HFF-Myc (cell line): ENCODE results near the gene MAMLD1.

Experiments used
- DNase-seq: peaks from one replicate; pipeline ENCODE4 v3.0.0-alpha.2; 2011; ENCODE audit warnings: low read depth; ENCODE audit errors: extremely low read depth
- H3K4me3 ChIP-seq: replicated peaks from 2 replicates; pipeline ENCODE4 v1.5.1; 2011; ENCODE audit warnings: low read depth, mild to moderate bottlenecking, control low read depth, low read length
- TF ChIP-seq, protein P1 (sequence below): IDR thresholded peaks from 2 replicates; pipeline ENCODE4 v1.5.1; 2012; ENCODE audit warnings: mild to moderate bottlenecking, low read depth, low read length, control low read depth; ENCODE audit errors: missing control alignments

The MAMLD1 gene, protein sequence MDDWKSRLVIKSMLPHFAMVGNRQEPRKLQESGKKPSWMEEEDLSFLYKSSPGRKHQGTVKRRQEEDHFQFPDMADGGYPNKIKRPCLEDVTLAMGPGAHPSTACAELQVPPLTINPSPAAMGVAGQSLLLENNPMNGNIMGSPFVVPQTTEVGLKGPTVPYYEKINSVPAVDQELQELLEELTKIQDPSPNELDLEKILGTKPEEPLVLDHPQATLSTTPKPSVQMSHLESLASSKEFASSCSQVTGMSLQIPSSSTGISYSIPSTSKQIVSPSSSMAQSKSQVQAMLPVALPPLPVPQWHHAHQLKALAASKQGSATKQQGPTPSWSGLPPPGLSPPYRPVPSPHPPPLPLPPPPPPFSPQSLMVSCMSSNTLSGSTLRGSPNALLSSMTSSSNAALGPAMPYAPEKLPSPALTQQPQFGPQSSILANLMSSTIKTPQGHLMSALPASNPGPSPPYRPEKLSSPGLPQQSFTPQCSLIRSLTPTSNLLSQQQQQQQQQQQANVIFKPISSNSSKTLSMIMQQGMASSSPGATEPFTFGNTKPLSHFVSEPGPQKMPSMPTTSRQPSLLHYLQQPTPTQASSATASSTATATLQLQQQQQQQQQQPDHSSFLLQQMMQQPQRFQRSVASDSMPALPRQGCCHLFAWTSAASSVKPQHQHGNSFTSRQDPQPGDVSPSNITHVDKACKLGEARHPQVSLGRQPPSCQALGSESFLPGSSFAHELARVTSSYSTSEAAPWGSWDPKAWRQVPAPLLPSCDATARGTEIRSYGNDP

DNA sequence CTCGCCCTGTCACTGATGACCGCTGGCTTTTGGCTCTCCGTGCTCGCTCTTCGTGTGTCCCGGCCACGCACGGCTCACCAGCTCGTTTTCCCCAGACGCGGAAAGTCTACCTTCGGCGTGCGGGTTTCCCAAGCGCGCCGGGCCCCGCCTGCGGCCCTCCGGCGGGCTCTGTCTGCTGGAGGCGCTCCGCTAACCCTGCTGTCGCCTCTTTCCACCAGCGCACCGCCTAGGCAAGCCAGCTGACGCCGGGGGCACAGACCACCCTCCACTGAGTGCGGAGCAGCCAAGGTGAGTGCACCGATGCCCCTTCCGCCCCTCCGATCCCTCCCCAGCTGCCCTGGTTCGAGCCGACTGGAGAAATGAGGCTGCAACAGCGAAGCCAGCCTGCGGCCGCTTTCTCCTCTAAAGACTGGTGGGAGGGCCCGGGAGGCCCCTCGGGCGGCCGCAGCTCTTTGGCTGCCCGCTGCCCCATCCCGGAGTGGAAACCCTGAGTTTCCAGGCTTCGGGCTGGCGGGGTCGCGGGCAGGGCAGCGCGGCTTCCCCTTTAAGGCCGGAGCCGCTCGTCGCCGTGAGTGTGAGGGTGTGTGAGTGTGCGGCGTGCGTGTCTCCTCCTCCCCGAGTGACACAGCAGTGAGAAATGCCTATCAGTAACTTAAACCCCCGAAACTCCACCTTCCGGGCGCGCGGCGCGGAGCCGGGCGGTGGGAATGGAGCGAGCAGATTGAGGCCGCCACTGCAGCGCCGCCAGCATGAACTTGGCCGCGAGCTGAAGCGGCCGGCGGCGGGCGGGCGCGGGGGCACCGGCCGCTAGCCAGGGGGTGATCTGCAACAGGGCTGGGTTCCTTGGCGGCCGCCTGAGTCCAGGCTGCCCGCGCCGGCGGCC, at the start of gene MAMLD1:
Gene MAMLD1, plus strand, starts transcription at position 719 of the 883 bp plus-strand sequence. CDS start 82,200 bp downstream, outside the sequence.
- peak within 1 kb of the TSS; percentile 56 for H3K4me3 ChIP-seq
- TF ChIP-seq, protein P1, sequence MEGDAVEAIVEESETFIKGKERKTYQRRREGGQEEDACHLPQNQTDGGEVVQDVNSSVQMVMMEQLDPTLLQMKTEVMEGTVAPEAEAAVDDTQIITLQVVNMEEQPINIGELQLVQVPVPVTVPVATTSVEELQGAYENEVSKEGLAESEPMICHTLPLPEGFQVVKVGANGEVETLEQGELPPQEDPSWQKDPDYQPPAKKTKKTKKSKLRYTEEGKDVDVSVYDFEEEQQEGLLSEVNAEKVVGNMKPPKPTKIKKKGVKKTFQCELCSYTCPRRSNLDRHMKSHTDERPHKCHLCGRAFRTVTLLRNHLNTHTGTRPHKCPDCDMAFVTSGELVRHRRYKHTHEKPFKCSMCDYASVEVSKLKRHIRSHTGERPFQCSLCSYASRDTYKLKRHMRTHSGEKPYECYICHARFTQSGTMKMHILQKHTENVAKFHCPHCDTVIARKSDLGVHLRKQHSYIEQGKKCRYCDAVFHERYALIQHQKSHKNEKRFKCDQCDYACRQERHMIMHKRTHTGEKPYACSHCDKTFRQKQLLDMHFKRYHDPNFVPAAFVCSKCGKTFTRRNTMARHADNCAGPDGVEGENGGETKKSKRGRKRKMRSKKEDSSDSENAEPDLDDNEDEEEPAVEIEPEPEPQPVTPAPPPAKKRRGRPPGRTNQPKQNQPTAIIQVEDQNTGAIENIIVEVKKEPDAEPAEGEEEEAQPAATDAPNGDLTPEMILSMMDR: peak; percentile 3
- DNase-seq: no peak

DNA sequence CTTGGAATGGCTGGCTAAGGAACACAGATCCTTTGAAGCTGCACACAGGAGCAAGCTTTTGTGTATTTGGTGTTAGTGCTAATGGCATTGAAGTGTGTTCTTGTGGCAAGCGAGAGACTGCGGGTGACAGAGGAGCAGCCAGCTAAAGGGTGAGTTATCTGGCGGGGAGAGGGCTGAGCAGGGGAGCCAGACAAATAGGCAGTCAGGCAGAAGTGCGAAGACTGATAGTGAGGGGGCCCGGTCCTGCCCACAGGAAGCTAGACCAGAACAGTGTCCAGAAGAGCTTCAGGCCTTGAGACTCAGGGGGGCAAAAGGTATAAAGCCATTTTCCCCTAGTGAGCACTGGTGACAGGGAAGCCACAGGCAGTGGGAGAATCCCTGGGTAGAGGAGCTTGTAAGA, 49.6 kb upstream of the MAMLD1 start:
- H3K4me3 ChIP-seq: no peak overlapping the region
- TF ChIP-seq, protein P1: no peak
- DNase-seq: no peak

- TF ChIP-seq, protein P1: no peak
- H3K4me3 ChIP-seq: no peak overlapping the region
- DNase-seq: no peak
These were observed 48.9 kb upstream of the MAMLD1 start for GRCh38 chrX:150314186-150314585.

- TF ChIP-seq, protein P1: no peak
- no peak overlapping the region for H3K4me3 ChIP-seq
- DNase-seq: no peak
These were observed 46.6 kb upstream of the MAMLD1 start for GRCh38 chrX:150316564-150316963.

DNA sequence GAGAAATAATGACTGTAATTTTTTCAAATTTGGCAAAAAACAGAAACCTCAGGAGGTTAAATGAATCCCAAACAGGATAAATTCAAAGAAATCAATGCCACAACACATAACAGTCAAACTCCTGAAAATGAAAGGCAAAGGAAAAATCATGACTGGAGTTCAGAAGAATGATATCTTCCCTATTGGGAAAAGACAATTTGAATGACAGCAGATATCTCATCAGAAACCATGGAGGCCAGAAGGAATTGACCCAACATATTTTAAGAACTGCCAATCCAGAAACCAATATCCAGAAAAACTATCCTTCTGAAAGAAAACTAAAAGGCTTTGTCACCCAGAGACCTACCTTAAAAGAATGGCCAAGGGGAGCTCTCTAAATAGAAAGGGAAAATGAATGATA, 40.1 kb upstream of the MAMLD1 start:
- TF ChIP-seq, protein P1: no peak
- H3K4me3 ChIP-seq: no peak overlapping the region
- DNase-seq: no peak

DNA sequence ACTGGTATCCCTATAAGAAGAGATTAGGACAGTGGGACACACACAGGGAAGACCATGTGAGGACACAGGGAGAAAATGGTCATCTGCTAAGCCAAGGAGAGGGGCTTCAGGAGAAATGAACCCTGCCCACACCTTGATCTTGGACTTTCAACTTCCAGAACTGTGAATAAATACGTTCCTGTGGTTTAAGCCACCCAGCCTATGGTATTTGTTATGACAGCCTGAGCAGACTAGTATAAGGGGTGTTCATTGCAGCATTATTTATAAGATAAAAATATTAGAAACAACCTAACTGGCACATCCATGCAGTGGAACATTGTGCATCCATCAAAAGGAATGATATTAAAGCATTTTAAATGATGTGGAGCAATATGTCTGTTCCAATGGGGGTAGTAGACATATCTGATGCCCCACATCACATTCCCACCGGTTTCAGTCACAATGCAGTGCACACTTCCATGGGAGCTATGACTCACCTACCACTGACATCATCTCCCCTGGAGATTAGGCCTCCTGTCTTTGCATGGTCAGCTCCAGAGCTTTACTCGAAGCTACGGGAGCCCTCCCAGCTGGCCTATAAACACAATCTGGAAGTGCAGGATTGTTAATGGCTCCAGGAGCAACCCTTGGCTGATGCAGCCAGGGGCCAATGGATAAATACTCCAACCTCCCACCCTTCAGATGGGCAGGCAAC, 38.9 kb upstream of the MAMLD1 start:
- TF ChIP-seq, protein P1: no peak
- H3K4me3 ChIP-seq: no peak overlapping the region
- DNase-seq: peak; percentile 46
